Endothelial cell (in vitro differentiated cells): ENCODE results near the gene MRPL24. TPM values are rescaled to one million over a fixed set of nuclear protein-coding genes. Genes with fewer than 3 reads are reported as not detected.

Source experiments
- DNase-seq: peaks from one replicate; pipeline ENCODE4 v3.0.0; 2021; ENCODE audit warnings: low spot score
- H3K27ac Mint-ChIP-seq: one replicate; pipeline ENCODE4 v1.8.0; 2021; ENCODE audit warnings: mixed read lengths, inconsistent platforms; ENCODE audit not compliant: unreplicated experiment
- H3K27me3 Mint-ChIP-seq: one replicate; pipeline ENCODE4 v1.8.0; 2021; ENCODE audit warnings: mild to moderate bottlenecking, moderate library complexity, mixed read lengths, inconsistent platforms; ENCODE audit not compliant: unreplicated experiment
- H3K36me3 Mint-ChIP-seq: one replicate; pipeline ENCODE4 v1.8.0; 2021; ENCODE audit warnings: mild to moderate bottlenecking, low read depth, mixed read lengths, inconsistent platforms; ENCODE audit not compliant: unreplicated experiment
- H3K4me1 Mint-ChIP-seq: one replicate; pipeline ENCODE4 v1.8.0; 2021; ENCODE audit warnings: mild to moderate bottlenecking, mixed read lengths, inconsistent platforms; ENCODE audit not compliant: unreplicated experiment
- H3K4me3 Mint-ChIP-seq: one replicate; pipeline ENCODE4 v1.8.0; 2021; ENCODE audit warnings: mild to moderate bottlenecking, mixed read lengths, inconsistent platforms; ENCODE audit not compliant: unreplicated experiment
- H3K9me3 Mint-ChIP-seq: one replicate; pipeline ENCODE4 v1.8.0; 2021; ENCODE audit warnings: mixed read lengths, inconsistent platforms; ENCODE audit not compliant: unreplicated experiment
- CTCF ChIP-seq: fragments of 200-600 bp; sonication (generic); IDR thresholded peaks from one replicate; pipeline ENCODE4 v1.5.0; 2021; ENCODE audit warnings: antibody characterized with exemption; ENCODE audit not compliant: unreplicated experiment
- total RNA-seq: library from RNA; stranded (reverse); fragmentation: NEBNext Ultra II Directional; extraction: Animal tissue kit (Norgen Biotek cat#: 25700); gene quantifications from one replicate; pipeline ENCODE4 v1.2.1, GENCODE V29; 2021; ENCODE audit not compliant: unreplicated experiment

Gene MRPL24
- total RNA-seq, 1 donor from 2014 or later: 26.7 TPM

- peaks cover 20% of the 10 kb centered on the region for H3K36me3 Mint-ChIP-seq
- DNase-seq: no peak
- H3K4me1 Mint-ChIP-seq: peaks cover 55% of the 10 kb centered on the region
- H3K9me3 Mint-ChIP-seq: no peaks in the 10 kb centered on the region
- H3K27ac Mint-ChIP-seq: peak overlapping the region; percentile 99
- H3K4me3 Mint-ChIP-seq: peak overlapping the region; percentile 94
- TF ChIP-seq CTCF: no peak
- peaks cover 26% of the 10 kb centered on the region for H3K27me3 Mint-ChIP-seq
Observed at GRCh38 chr1:156747742-156748669, 7.1 kb upstream of the MRPL24 start.

GRCh38 chr1:156746728-156747631 lies 6.1 kb upstream of the MRPL24 start:
- peaks cover 27% of the 10 kb centered on the region for H3K27me3 Mint-ChIP-seq
- peak overlapping the region; percentile 100 for H3K27ac Mint-ChIP-seq
- no peaks in the 10 kb centered on the region for H3K9me3 Mint-ChIP-seq
- peaks cover 23% of the 10 kb centered on the region for H3K36me3 Mint-ChIP-seq
- no peak for TF ChIP-seq CTCF
- peak overlapping the region; percentile 85 for H3K4me3 Mint-ChIP-seq
- DNase-seq: peak; percentile 91
- H3K4me1 Mint-ChIP-seq: peaks cover 51% of the 10 kb centered on the region

GRCh38 chr1:156746406-156746727 lies 5.5 kb upstream of the MRPL24 start:
- Mint-ChIP-seq H3K4me3 (peak overlapping the region; percentile 85), H3K27me3 (peaks cover 28% of the 10 kb centered on the region), H3K36me3 (peaks cover 27% of the 10 kb centered on the region), H3K9me3 (no peaks in the 10 kb centered on the region), H3K4me1 (peaks cover 54% of the 10 kb centered on the region), H3K27ac (peak overlapping the region; percentile 100)
- no peak for DNase-seq
- no peak for TF ChIP-seq CTCF

GRCh38 chr1:156745881-156746280 lies 5.0 kb upstream of the MRPL24 start:
- H3K36me3 Mint-ChIP-seq: peaks cover 27% of the 10 kb centered on the region
- peaks cover 56% of the 10 kb centered on the region for H3K4me1 Mint-ChIP-seq
- DNase-seq: no peak

More at GRCh38 chr1:156745881-156746280, 5.0 kb upstream of the MRPL24 start:
- Mint-ChIP-seq H3K27ac (peak overlapping the region; percentile 100), H3K4me3 (peak overlapping the region; percentile 7), H3K9me3 (no peaks in the 10 kb centered on the region), H3K27me3 (peaks cover 28% of the 10 kb centered on the region)
- no peak for TF ChIP-seq CTCF
